Measurements from ENCODE around the gene PTPRN2. TPM values are rescaled to one million over a fixed set of nuclear protein-coding genes. Genes with fewer than 3 reads are reported as not detected.

Gene PTPRN2
- total and polyA plus RNA-seq, 7 donors, result 0.47 to 0.82 (median 0.51) TPM

DNA sequence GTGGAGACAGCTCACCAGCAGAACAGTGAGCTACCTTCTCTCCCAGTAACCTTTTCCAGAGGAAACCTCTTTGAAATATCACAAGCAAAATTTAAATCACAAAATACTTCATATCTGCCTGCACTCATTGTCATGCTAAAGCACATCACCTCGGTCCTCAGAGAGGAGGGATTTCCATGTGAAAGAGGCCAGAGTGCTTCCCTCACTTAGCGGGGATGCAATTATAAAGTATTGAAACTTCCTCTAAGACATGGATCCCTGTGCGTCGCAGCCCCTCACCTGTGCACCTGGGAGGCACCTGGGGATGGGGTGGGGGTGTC lies 792.9 kb downstream of the PTPRN2 start:
- Histone ChIP-seq H3K4me3 (no peak overlapping the region), H3K36me3 (ENCODE audit: insufficient read depth in 1 of 2, low read depth in 1 of 2) (no peaks in the 10 kb centered on the region), H3K27me3 (ENCODE audit: insufficient read depth in 3 of 3, low read length in 2 of 3) (peaks cover 0 to 3% (median 0%) of the 10 kb centered on the region in 3 donors), H3K9me3 (no peaks in the 10 kb centered on the region), H3K4me1 (no peaks in the 10 kb centered on the region), H3K27ac (no peak overlapping the region)
- DNase-seq, result no peak
- intact Hi-C loops (cut with DNase I), result no loop called here
- TF ChIP-seq, protein P1, sequence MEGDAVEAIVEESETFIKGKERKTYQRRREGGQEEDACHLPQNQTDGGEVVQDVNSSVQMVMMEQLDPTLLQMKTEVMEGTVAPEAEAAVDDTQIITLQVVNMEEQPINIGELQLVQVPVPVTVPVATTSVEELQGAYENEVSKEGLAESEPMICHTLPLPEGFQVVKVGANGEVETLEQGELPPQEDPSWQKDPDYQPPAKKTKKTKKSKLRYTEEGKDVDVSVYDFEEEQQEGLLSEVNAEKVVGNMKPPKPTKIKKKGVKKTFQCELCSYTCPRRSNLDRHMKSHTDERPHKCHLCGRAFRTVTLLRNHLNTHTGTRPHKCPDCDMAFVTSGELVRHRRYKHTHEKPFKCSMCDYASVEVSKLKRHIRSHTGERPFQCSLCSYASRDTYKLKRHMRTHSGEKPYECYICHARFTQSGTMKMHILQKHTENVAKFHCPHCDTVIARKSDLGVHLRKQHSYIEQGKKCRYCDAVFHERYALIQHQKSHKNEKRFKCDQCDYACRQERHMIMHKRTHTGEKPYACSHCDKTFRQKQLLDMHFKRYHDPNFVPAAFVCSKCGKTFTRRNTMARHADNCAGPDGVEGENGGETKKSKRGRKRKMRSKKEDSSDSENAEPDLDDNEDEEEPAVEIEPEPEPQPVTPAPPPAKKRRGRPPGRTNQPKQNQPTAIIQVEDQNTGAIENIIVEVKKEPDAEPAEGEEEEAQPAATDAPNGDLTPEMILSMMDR (IDR thresholded peaks at IDR 0.05), result no peak
- no peak for ATAC-seq
- WGBS, 3 donors, result 69 to 77% (median 77%) methylated on average over 4 of the region's 4 CpGs

GRCh38 chr7:157793973-157794745 lies 793.5 kb downstream of the PTPRN2 start:
- Histone ChIP-seq H3K9me3 (no peaks in the 10 kb centered on the region), H3K36me3 (ENCODE audit: insufficient read depth in 1 of 2, low read depth in 1 of 2) (no peaks in the 10 kb centered on the region), H3K27ac (no peak overlapping the region), H3K4me1 (no peaks in the 10 kb centered on the region), H3K27me3 (ENCODE audit: insufficient read depth in 3 of 3, low read length in 2 of 3) (peaks cover 0 to 3% (median 0%) of the 10 kb centered on the region in 3 donors), H3K4me3 (no peak overlapping the region)
- ATAC-seq, result no peak
- intact Hi-C loops (cut with DNase I), result no loop called here
- 70 to 75% (median 72%) methylated on average over 36 to 39 of the region's 39 CpGs for WGBS, 3 donors
- TF ChIP-seq, protein P1 (IDR thresholded peaks at IDR 0.05), result no peak
- peak; percentile 3 to 23 for DNase-seq

DNA sequence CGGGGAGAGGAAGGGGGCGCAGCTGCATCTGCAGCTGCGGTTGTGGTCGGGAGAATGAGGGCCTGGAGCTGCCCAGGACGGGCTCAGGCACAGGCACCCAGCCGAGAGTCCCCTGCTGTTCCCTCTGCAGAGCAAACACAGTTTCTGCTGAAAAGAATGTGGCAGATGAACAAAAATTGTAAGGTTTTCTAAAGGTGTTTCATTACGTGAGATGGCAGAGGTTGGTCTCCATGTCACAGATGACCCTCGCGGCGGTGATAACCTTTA lies 794.6 kb downstream of the PTPRN2 start:
- Histone ChIP-seq H3K27ac (no peak overlapping the region), H3K9me3 (no peaks in the 10 kb centered on the region), H3K36me3 (ENCODE audit: insufficient read depth in 1 of 2, low read depth in 1 of 2) (no peaks in the 10 kb centered on the region), H3K27me3 (ENCODE audit: insufficient read depth in 3 of 3, low read length in 2 of 3) (peaks cover 0 to 3% (median 0%) of the 10 kb centered on the region in 3 donors), H3K4me3 (no peak overlapping the region), H3K4me1 (no peaks in the 10 kb centered on the region)
- DNase-seq (peak; percentile 1 to 2), ATAC-seq (no peak)
- 56 to 66% (median 61%) methylated on average over 10 of the region's 10 CpGs for WGBS, 3 donors
- intact Hi-C loops (cut with DNase I), result no loop called here
- TF ChIP-seq, protein P1 (IDR thresholded peaks at IDR 0.05), result no peak

DNA sequence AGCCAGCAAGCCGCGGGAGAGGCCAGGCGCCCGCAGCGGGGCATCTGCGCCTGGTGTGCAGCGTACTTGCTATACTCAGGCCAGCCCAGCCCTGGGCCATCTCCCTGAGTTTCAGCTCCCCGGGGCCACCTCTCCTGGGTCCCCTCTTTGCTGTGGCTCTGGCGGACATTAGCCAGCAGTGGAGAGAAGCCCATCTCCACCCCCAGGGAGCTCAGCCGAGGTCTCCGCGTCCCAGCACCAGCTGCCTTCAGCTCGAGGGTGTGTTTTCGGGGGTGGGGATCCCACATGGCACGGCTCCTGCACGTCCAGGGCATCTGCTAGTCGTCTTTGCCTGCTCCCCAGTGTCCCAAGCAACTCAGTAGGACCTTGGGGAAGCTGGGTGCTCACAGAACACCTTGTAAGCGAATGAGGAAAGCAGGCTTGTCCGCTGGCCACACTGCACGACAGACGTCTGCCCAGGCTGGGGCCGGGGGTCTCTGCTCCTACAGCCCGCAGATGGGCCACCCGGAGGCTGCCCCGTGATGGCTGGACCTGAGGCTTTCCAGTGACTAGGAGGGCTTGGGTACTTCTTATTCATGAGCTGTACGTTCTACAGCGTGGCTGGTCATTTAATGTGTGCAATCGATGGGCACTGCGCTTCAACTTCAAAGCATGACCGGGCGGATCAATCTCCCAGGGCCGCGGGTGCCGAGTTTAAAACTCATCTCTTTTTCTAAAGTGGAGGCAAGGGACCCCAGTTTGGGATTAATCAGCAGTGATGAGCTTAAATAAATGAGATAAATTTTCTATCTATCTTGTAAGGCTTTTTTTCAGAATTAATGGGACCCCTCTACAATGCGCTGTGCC lies 795.2 kb downstream of the PTPRN2 start:
- Histone ChIP-seq H3K4me1 (no peaks in the 10 kb centered on the region), H3K36me3 (ENCODE audit: insufficient read depth in 1 of 2, low read depth in 1 of 2) (no peaks in the 10 kb centered on the region), H3K27ac (no peak overlapping the region), H3K9me3 (no peaks in the 10 kb centered on the region), H3K27me3 (ENCODE audit: insufficient read depth in 3 of 3, low read length in 2 of 3) (peaks cover 0 to 3% (median 0%) of the 10 kb centered on the region in 3 donors), H3K4me3 (no peak overlapping the region)
- intact Hi-C loops (cut with DNase I), result no loop called here
- ATAC-seq, result no peak
- WGBS, 3 donors, result 75 to 80% (median 76%) methylated on average over 34 to 35 of the region's 35 CpGs
- DNase-seq, result peak in 1 of 2 donors; percentile 34
- TF ChIP-seq, protein P1 (IDR thresholded peaks at IDR 0.05), result no peak

Measured in psoas muscle (tissue), 8 donors.